ENCODE measurements around the gene MRGPRX3.

- TF ChIP-seq FOS (IDR thresholded peaks at IDR 0.05; ENCODE audit: low read depth, low read length) (no peak), CTCF (conservative IDR thresholded peaks at IDR 0.05; ENCODE audit: low read depth, low read length) (no peak), MAFK (IDR thresholded peaks at IDR 0.05; ENCODE audit: low read depth, low read length) (no peak), MXI1 (IDR thresholded peaks at IDR 0.05; ENCODE audit: borderline replicate concordance, low read depth, low read length) (no peak), POLR2A (IDR thresholded peaks at IDR 0.05; ENCODE audit: low read depth, low read length) (no peak), ELK1 (IDR thresholded peaks at IDR 0.05; ENCODE audit: borderline replicate concordance, low read depth, low read length) (no peak), CEBPB (IDR thresholded peaks at IDR 0.05; ENCODE audit: low read depth, low read length) (no peak), RAD21 (IDR thresholded peaks at IDR 0.05; ENCODE audit: low read length) (no peak), SMC3 (IDR thresholded peaks at IDR 0.05; ENCODE audit: low read depth, low read length) (no peak)
Measured at GRCh38 chr11:18168372-18168771, 36.0 kb downstream of the MRGPRX3 start.

Measured in IMR-90 (cell line).